Suprapubic skin (tissue), 4 donors: Measurements from ENCODE around the gene ARCN1.

Experiments
- CTCF ChIP-seq, 2 donors: fragments of 200-600 bp in 1 of 2; fragments of 450-650 bp in 1 of 2; sonication (generic) in 1 of 2; IDR thresholded peaks; one replicate each; pipeline ENCODE4 v1.5.1; 2016 to 2019; ENCODE audit warnings: antibody characterized with exemption in 2 of 2, mild to moderate bottlenecking in 1 of 2, moderate library complexity in 1 of 2
- POLR2A ChIP-seq, 2 donors: fragments of 450-650 bp; IDR thresholded peaks; one replicate each; pipeline ENCODE4 v1.6.1; 2017; ENCODE audit warnings: antibody characterized with exemption in 2 of 2, mild to moderate bottlenecking in 2 of 2, moderate library complexity in 2 of 2
- POLR2AphosphoS5 ChIP-seq, 3 donors: sonication (generic); formaldehyde crosslinking; IDR thresholded peaks; one replicate each; pipeline ENCODE4 v1.6.1; 2017; ENCODE audit warnings: antibody characterized with exemption in 3 of 3

DNA sequence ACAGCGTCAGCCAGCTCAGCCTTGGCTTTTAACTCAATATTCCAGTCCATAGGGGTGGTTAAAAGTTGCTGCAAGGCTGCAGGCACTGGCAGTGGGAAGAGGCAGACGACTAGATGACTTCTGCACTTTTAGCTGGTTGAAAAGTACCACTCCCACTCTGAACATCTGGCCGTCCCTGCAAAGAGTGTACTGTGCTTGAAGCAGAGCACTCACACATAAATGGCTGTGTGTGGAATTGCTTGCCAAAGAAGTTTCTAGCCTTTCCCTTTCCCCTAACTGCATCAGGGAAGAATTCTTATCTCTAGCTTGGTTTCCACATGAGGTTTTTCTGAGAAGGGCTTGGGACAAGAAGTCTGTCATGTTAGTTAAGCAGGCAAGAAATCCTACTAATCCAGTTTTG, 30.1 kb downstream of the ARCN1 start:
- TF ChIP-seq POLR2A (IDR thresholded peaks at IDR 0.05): no peak
- TF ChIP-seq CTCF (IDR thresholded peaks at IDR 0.05): no peak
- no peak for TF ChIP-seq POLR2AphosphoS5 (IDR thresholded peaks at IDR 0.05)
